WTC11 (cell line): ENCODE results near the gene SLC44A1. TPM values are rescaled to one million over a fixed set of nuclear protein-coding genes. Genes with fewer than 3 reads are reported as not detected.

Source experiments
- ATAC-seq: fragments of 200-7000 bp; cut with Tn5 transposase; 2 replicates; pipeline ENCODE4 v1.10.0; 2021; ENCODE audit warnings: mild to moderate bottlenecking, moderate library complexity
- CTCF ChIA-PET: fragments of 300-600 bp; sonication (Branson Sonifier 250); formaldehyde crosslinking; loops from one replicate; lab custom pipeline; 2021; ENCODE audit warnings: antibody characterized with exemption; lab: Charles Lee
- POLR2A ChIA-PET: fragments of 350-600 bp; sonication (Branson Sonifier 250); formaldehyde crosslinking; loops from one replicate; lab custom pipeline; 2021; ENCODE audit warnings: antibody characterized with exemption; lab: Charles Lee
- DNase-seq: peaks from one replicate; pipeline ENCODE4 v3.0.0; 2021; ENCODE audit warnings: low spot score
- H3K27ac Mint-ChIP-seq: 2 replicates; pipeline ENCODE4 v1.8.0; 2021; ENCODE audit warnings: mixed read lengths
- H3K27me3 Mint-ChIP-seq: 2 replicates; pipeline ENCODE4 v1.8.0; 2021; ENCODE audit warnings: low read depth, mild to moderate bottlenecking, moderate library complexity, mixed read lengths
- H3K36me3 Mint-ChIP-seq: 2 replicates; pipeline ENCODE4 v1.8.0; 2021; ENCODE audit warnings: mixed read lengths
- H3K4me1 Mint-ChIP-seq: 2 replicates; pipeline ENCODE4 v1.8.0; 2022; ENCODE audit warnings: mixed read lengths
- H3K4me3 Mint-ChIP-seq: 2 replicates; pipeline ENCODE4 v1.8.0; 2021; ENCODE audit warnings: mild to moderate bottlenecking, moderate library complexity, mixed read lengths
- H3K9me3 Mint-ChIP-seq: 2 replicates; pipeline ENCODE4 v1.8.0; 2021; ENCODE audit warnings: mixed read lengths
- CTCF ChIP-seq: fragments of 200-600 bp; IDR thresholded peaks from 2 replicates; pipeline ENCODE4 v1.8.0; 2022; ENCODE audit warnings: antibody characterized with exemption
- E2F1 ChIP-seq: sonication (generic); formaldehyde crosslinking; IDR thresholded peaks from 2 replicates; pipeline ENCODE4 v1.8.0; 2022; ENCODE audit warnings: mild to moderate bottlenecking, missing genetic modification reagents
- ETV6 ChIP-seq: sonication (generic); formaldehyde crosslinking; IDR thresholded peaks from 2 replicates; pipeline ENCODE4 v1.8.1; 2022; ENCODE audit warnings: mild to moderate bottlenecking, missing genetic modification reagents
- FOXP1 ChIP-seq: sonication (generic); formaldehyde crosslinking; IDR thresholded peaks from 2 replicates; pipeline ENCODE4 v1.8.0; 2022; ENCODE audit warnings: missing genetic modification reagents, mild to moderate bottlenecking, moderate library complexity, borderline replicate concordance
- ZNF121 ChIP-seq: sonication (generic); formaldehyde crosslinking; IDR thresholded peaks from 2 replicates; pipeline ENCODE4 v1.8.0; 2023; ENCODE audit warnings: missing genetic modification reagents
- ZNF317 ChIP-seq: sonication (generic); formaldehyde crosslinking; IDR thresholded peaks from 2 replicates; pipeline ENCODE4 v1.8.1; 2023; ENCODE audit warnings: low read depth, mild to moderate bottlenecking, moderate library complexity, missing genetic modification reagents, borderline replicate concordance
- total RNA-seq: library from RNA; stranded (reverse); gene quantifications from 3 replicates; pipeline ENCODE4 v1.2.3, GENCODE V29; 2021
- TF ChIP-seq, protein P1 (sequence below): fragments of 250-450 bp; sonication (Bioruptor Pico); IDR thresholded peaks from 2 replicates; pipeline ENCODE4 v1.9.0; 2021; ENCODE audit warnings: mild to moderate bottlenecking
- TF ChIP-seq, protein P2 (sequence below): fragments of 250-450 bp; sonication (Bioruptor Pico); IDR thresholded peaks from 2 replicates; pipeline ENCODE4 v1.9.0; 2021; ENCODE audit warnings: mild to moderate bottlenecking, borderline replicate concordance

The SLC44A1 gene
- total RNA-seq, 1 experiment from 2014 or later = 48.9 TPM

DNA sequence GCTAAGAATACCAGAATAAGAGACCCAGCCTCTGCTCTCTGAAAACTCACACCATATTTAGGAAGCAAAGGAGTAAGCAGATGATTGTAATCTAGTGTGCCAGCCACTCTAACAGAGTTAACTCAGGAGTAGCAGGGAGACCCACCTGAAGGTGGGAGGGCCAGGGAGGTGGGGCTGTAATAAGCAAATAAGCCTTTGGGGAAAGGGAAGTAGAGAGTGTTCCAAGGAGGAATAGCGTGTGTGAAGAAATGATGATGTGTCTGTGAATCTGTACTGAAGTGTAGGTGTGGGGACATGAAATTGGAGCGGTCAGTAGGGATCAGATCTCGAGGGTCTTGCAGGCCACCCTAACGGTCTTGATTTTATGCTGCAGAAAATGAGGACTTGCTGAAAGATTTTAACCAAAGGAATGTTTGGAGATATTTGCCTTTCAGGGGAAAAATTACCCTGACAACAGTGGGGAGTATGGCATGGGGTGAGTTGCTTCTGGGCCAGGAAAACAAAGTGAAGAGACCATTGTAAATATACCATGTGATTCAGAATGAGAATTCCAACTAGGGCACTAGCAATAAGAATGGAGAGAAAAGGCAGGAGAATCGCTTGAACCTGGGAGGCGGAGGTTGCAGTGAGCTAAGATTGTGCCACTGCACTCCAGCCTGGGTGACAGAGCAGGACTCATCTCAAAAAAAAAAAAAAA lies 159.2 kb downstream of the SLC44A1 start (continued):
- TF ChIP-seq, protein P1, sequence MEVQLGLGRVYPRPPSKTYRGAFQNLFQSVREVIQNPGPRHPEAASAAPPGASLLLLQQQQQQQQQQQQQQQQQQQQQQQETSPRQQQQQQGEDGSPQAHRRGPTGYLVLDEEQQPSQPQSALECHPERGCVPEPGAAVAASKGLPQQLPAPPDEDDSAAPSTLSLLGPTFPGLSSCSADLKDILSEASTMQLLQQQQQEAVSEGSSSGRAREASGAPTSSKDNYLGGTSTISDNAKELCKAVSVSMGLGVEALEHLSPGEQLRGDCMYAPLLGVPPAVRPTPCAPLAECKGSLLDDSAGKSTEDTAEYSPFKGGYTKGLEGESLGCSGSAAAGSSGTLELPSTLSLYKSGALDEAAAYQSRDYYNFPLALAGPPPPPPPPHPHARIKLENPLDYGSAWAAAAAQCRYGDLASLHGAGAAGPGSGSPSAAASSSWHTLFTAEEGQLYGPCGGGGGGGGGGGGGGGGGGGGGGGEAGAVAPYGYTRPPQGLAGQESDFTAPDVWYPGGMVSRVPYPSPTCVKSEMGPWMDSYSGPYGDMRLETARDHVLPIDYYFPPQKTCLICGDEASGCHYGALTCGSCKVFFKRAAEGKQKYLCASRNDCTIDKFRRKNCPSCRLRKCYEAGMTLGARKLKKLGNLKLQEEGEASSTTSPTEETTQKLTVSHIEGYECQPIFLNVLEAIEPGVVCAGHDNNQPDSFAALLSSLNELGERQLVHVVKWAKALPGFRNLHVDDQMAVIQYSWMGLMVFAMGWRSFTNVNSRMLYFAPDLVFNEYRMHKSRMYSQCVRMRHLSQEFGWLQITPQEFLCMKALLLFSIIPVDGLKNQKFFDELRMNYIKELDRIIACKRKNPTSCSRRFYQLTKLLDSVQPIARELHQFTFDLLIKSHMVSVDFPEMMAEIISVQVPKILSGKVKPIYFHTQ (CRISPR knock-in tag) = no peak
- no peak for TF ChIP-seq E2F1 (CRISPR knock-in tag)

DNA sequence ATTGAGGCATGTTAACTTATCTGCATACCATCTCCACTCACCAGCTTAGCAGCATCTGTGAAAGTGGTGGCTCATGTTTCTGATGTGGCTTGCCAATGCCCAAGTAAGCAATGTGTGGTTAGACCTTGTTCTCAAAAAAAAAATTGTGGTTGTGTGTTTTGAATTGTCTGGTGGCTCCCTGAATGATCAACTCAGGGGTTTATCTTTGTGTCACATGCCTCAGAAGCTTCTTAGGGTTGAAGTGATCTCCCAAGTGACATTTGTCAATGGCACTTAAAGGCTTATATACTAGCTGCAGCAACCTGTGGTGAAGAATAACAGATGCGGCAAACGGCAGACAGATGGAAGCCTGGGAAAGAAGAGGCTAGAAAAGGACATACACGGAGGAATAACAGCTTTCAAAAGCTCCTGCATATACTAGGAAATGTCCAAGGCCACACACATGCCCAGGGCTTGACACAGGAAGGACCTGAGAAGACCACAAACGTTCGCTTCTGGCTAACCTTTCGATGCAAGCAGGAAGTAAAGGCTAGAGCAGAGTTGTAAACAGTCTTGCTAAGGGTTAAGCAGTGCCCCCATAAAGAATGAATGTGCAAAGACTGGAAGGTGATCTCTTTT lies 161.2 kb downstream of the SLC44A1 start:
- Mint-ChIP-seq H3K9me3 (peaks cover 21% of the 10 kb centered on the region), H3K36me3 (peaks cover 4% of the 10 kb centered on the region), H3K27ac (peak overlapping the region; percentile 12; the same call in 1 of the 2 replicates)
- CTCF ChIA-PET = interaction anchor here (0.8 to 1.5 kb wide), 2 partner anchors 8 to 10 kb away, joined by 3 to 5 read pairs; no protein-coding TSS in a partner anchor
- ATAC-seq = no peak
- TF ChIP-seq, protein P2, sequence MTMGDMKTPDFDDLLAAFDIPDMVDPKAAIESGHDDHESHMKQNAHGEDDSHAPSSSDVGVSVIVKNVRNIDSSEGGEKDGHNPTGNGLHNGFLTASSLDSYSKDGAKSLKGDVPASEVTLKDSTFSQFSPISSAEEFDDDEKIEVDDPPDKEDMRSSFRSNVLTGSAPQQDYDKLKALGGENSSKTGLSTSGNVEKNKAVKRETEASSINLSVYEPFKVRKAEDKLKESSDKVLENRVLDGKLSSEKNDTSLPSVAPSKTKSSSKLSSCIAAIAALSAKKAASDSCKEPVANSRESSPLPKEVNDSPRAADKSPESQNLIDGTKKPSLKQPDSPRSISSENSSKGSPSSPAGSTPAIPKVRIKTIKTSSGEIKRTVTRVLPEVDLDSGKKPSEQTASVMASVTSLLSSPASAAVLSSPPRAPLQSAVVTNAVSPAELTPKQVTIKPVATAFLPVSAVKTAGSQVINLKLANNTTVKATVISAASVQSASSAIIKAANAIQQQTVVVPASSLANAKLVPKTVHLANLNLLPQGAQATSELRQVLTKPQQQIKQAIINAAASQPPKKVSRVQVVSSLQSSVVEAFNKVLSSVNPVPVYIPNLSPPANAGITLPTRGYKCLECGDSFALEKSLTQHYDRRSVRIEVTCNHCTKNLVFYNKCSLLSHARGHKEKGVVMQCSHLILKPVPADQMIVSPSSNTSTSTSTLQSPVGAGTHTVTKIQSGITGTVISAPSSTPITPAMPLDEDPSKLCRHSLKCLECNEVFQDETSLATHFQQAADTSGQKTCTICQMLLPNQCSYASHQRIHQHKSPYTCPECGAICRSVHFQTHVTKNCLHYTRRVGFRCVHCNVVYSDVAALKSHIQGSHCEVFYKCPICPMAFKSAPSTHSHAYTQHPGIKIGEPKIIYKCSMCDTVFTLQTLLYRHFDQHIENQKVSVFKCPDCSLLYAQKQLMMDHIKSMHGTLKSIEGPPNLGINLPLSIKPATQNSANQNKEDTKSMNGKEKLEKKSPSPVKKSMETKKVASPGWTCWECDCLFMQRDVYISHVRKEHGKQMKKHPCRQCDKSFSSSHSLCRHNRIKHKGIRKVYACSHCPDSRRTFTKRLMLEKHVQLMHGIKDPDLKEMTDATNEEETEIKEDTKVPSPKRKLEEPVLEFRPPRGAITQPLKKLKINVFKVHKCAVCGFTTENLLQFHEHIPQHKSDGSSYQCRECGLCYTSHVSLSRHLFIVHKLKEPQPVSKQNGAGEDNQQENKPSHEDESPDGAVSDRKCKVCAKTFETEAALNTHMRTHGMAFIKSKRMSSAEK (CRISPR knock-in tag) = no peak
- TF ChIP-seq CTCF (no peak), FOXP1 (CRISPR knock-in tag) (no peak), ETV6 (no peak)
- TF ChIP-seq, all 79 proteins: peak for 0
- no peak overlapping the region for H3K4me3 Mint-ChIP-seq
- no peaks in the 10 kb centered on the region for H3K27me3 Mint-ChIP-seq
- POLR2A ChIA-PET = no interaction called here
- peaks cover 43% of the 10 kb centered on the region for H3K4me1 Mint-ChIP-seq
- DNase-seq = no peak

DNA sequence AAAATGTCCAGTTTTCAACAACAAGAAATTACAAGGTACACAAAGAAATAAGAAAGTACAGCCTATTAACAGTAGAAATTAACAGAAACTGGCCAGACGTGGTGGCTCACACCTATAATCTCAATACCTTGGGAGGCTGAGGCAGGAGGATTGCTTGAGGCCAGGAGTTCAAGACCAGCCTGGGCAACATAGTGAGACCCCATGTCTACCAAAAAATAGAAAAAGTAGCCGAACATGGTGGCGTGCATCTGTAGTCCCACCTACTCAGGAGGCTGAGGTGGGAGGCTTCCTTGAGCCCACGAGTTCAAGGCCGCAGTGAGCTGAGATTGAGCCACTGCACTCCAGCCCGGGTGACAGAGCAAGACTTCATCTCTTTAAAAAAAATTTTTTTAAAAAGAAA lies 161.9 kb downstream of the SLC44A1 start:
- CTCF ChIA-PET = no interaction called here
- POLR2A ChIA-PET = no interaction called here
- Mint-ChIP-seq H3K36me3 (peaks cover 9% of the 10 kb centered on the region), H3K9me3 (peaks cover 26% of the 10 kb centered on the region), H3K27ac (no peak overlapping the region), H3K4me3 (no peak overlapping the region), H3K4me1 (peaks cover 38% of the 10 kb centered on the region), H3K27me3 (no peaks in the 10 kb centered on the region)
- ATAC-seq = no peak
- no peak for DNase-seq
- TF ChIP-seq ZNF121 (CRISPR knock-in tag) = peak; percentile 52; the same call in 1 of the 2 replicates
- TF ChIP-seq ZNF317 = no peak
